Right atrium auricular region (tissue), 2 donors: ENCODE results near the gene NTF4. TPM values are rescaled to one million over a fixed set of nuclear protein-coding genes. Genes with fewer than 3 reads are reported as not detected.
"Not testable (repeated sequence)": the region's sequence is repeated elsewhere in the genome, so short reads cannot be mapped to it uniquely, and the experiment has no call there.

Experiments
- DNase-seq: peaks from one replicate; pipeline ENCODE4 v3.0.0-alpha.2; 2019; ENCODE audit warnings: low spot score
- H3K27ac ChIP-seq, 2 donors: fragments of 200-600 bp; sonication (generic); 1 replicate in 1 of 2; 2 replicates in 1 of 2; pipeline ENCODE4 v1.5.1; 2016 to 2019
- H3K27me3 ChIP-seq, 2 donors: fragments of 200-600 bp; sonication (generic); one replicate each; pipeline versions ENCODE4 v1.5.1 to v1.6.0; 2017 to 2019
- H3K36me3 ChIP-seq: fragments of 200-600 bp; sonication (generic); one replicate; pipeline ENCODE4 v1.5.1; 2016
- H3K4me1 ChIP-seq, 2 donors: fragments of 200-600 bp; sonication (generic); one replicate each; pipeline versions ENCODE4 v1.5.1 to v1.6.0; 2017 to 2019
- H3K4me3 ChIP-seq, 2 donors: fragments of 200-600 bp; sonication (generic); 1 replicate in 1 of 2; 2 replicates in 1 of 2; pipeline ENCODE4 v1.5.1; 2017 to 2019; ENCODE audit warnings: mild to moderate bottlenecking in 1 of 2, moderate library complexity in 1 of 2
- H3K9me3 ChIP-seq, 2 donors: fragments of 200-600 bp; sonication (generic); one replicate each; pipeline ENCODE4 v1.5.1; 2019
- CTCF ChIP-seq, 2 donors: fragments of 200-600 bp; sonication (generic); IDR thresholded peaks; one replicate each; pipeline ENCODE4 v1.5.1; 2019; ENCODE audit warnings: antibody characterized with exemption in 2 of 2
- total RNA-seq, 2 donors: library from RNA; depleted of rRNA; stranded (reverse); fragments of >200 nt; gene quantifications; one replicate each; pipeline ENCODE4 v1.1.0, GENCODE V29; 2016

The NTF4 gene
- total RNA-seq, 2 donors from 2014 or later, result not detected

GRCh38 chr19:49042177-49042576 is 22.4 kb downstream of the NTF4 start:
- no peak for TF ChIP-seq CTCF (IDR thresholded peaks at IDR 0.05)
- DNase-seq, result no peak
- no peaks in the 10 kb centered on the region for H3K27me3 ChIP-seq
- H3K4me3 ChIP-seq, result no peak overlapping the region
- no peak overlapping the region for H3K27ac ChIP-seq
- H3K4me1 ChIP-seq, result no peaks in the 10 kb centered on the region
- H3K9me3 ChIP-seq, result no peaks in the 10 kb centered on the region
- no peaks in the 10 kb centered on the region for H3K36me3 ChIP-seq

GRCh38 chr19:49039736-49040135 is 24.9 kb downstream of the NTF4 start:
- H3K27ac ChIP-seq, H3K4me1 ChIP-seq, H3K27me3 ChIP-seq, H3K9me3 ChIP-seq, H3K36me3 ChIP-seq, DNase-seq, H3K4me3 ChIP-seq: not testable (repeated sequence)

GRCh38 chr19:49038557-49039276 is 25.9 kb downstream of the NTF4 start:
- H3K9me3 ChIP-seq, H3K4me3 ChIP-seq, H3K4me1 ChIP-seq, H3K27me3 ChIP-seq, H3K36me3 ChIP-seq, DNase-seq, H3K27ac ChIP-seq: not testable (repeated sequence)

- not testable (repeated sequence) for H3K4me3 ChIP-seq, DNase-seq, H3K4me1 ChIP-seq, H3K27ac ChIP-seq, H3K9me3 ChIP-seq, H3K27me3 ChIP-seq, H3K36me3 ChIP-seq
Observed at GRCh38 chr19:49038111-49038510, 26.5 kb downstream of the NTF4 start.

GRCh38 chr19:49036815-49037214 is 27.8 kb downstream of the NTF4 start, which contains the start of gene CGB1:
TSS of gene CGB1 (minus strand) at chr19:49036895. CDS start at chr19:49036711, 184 bp downstream.
- TF ChIP-seq CTCF (IDR thresholded peaks at IDR 0.05), result peak in 1 of 2 donors; percentile 30

GRCh38 chr19:49031642-49032301 is 32.8 kb downstream of the NTF4 start, which contains the start of gene CGB2:
TSS of gene CGB2 (plus strand) at chr19:49031890. CDS start at chr19:49032096, 206 bp downstream.
- not testable (repeated sequence) for H3K36me3 ChIP-seq, H3K4me1 ChIP-seq, H3K4me3 ChIP-seq, H3K9me3 ChIP-seq, H3K27me3 ChIP-seq, DNase-seq, H3K27ac ChIP-seq
- TF ChIP-seq CTCF (IDR thresholded peaks at IDR 0.05), result peak in 1 of 2 donors; percentile 31

More at GRCh38 chr19:49036815-49037214, 27.8 kb downstream of the NTF4 start, which contains the start of gene CGB1:
- not testable (repeated sequence) for H3K36me3 ChIP-seq, DNase-seq, H3K9me3 ChIP-seq, H3K27ac ChIP-seq, H3K4me1 ChIP-seq, H3K4me3 ChIP-seq, H3K27me3 ChIP-seq

GRCh38 chr19:49030323-49030722 is 34.3 kb downstream of the NTF4 start:
- H3K27me3 ChIP-seq, DNase-seq, H3K27ac ChIP-seq, H3K4me3 ChIP-seq, H3K36me3 ChIP-seq, H3K9me3 ChIP-seq, H3K4me1 ChIP-seq: not testable (repeated sequence)

GRCh38 chr19:49029749-49030148 is 34.9 kb downstream of the NTF4 start:
- not testable (repeated sequence) for DNase-seq, H3K27ac ChIP-seq, H3K9me3 ChIP-seq, H3K4me1 ChIP-seq, H3K36me3 ChIP-seq, H3K27me3 ChIP-seq, H3K4me3 ChIP-seq

- H3K9me3 ChIP-seq, H3K4me3 ChIP-seq, H3K4me1 ChIP-seq, H3K27ac ChIP-seq, H3K36me3 ChIP-seq, H3K27me3 ChIP-seq, DNase-seq: not testable (repeated sequence)
Observed at GRCh38 chr19:49028686-49029085, 35.9 kb downstream of the NTF4 start.

- not testable (repeated sequence) for H3K36me3 ChIP-seq, DNase-seq, H3K27ac ChIP-seq, H3K4me1 ChIP-seq, H3K27me3 ChIP-seq, H3K4me3 ChIP-seq, H3K9me3 ChIP-seq
Observed at GRCh38 chr19:49025599-49025998, 39.0 kb downstream of the NTF4 start.

- H3K9me3 ChIP-seq, DNase-seq, H3K4me3 ChIP-seq, H3K36me3 ChIP-seq, H3K27ac ChIP-seq, H3K4me1 ChIP-seq, H3K27me3 ChIP-seq: not testable (repeated sequence)
Observed at GRCh38 chr19:49025088-49025487, 39.5 kb downstream of the NTF4 start.

GRCh38 chr19:49024233-49024632 is 40.4 kb downstream of the NTF4 start, which contains the start of gene CGB3:
TSS of gene CGB3 (minus strand) at chr19:49024333. CDS start at chr19:49023971, 362 bp downstream.
- not testable (repeated sequence) for DNase-seq, H3K4me3 ChIP-seq, H3K27me3 ChIP-seq, H3K4me1 ChIP-seq, H3K36me3 ChIP-seq, H3K9me3 ChIP-seq, H3K27ac ChIP-seq
